GM23338 (cell line): ENCODE data around the gene SLC10A2. TPM values are rescaled to one million over a fixed set of nuclear protein-coding genes. Genes with fewer than 3 reads are reported as not detected.

ENCODE experiments used
- ATAC-seq: fragments of 200-7000 bp; cut with Tn5 transposase; 3 replicates; pipeline ENCODE4 v1.9.1; 2020
- DNase-seq: peaks from one replicate; pipeline ENCODE4 v3.0.0-alpha.2; 2015; ENCODE audit warnings: low spot score
- H2AFZ ChIP-seq: fragments of 200-600 bp; sonication (generic); 2 replicates; pipeline ENCODE4 v1.8.0; 2016; ENCODE audit warnings: antibody characterized with exemption, mild to moderate bottlenecking, moderate library complexity
- H3F3A ChIP-seq: fragments of 200-600 bp; sonication (generic); replicated peaks from 2 replicates; pipeline ENCODE4 v1.8.0; 2017; ENCODE audit warnings: antibody characterized with exemption, mixed run types, low read depth
- H3K27ac ChIP-seq: fragments of 200-600 bp; sonication (generic); 2 replicates; pipeline ENCODE4 v1.6.1; 2016; ENCODE audit warnings: low read depth
- H3K27me3 ChIP-seq: fragments of 200-600 bp; sonication (generic); 2 replicates; pipeline ENCODE4 v1.8.0; 2016; ENCODE audit warnings: mild to moderate bottlenecking, mixed run types, moderate library complexity; ENCODE audit not compliant: insufficient read depth
- H3K36me3 ChIP-seq: fragments of 200-600 bp; sonication (generic); 2 replicates; pipeline ENCODE4 v1.8.0; 2016; ENCODE audit warnings: mild to moderate bottlenecking; ENCODE audit not compliant: insufficient read depth
- H3K4me1 ChIP-seq: fragments of 200-600 bp; sonication (generic); 2 replicates; pipeline ENCODE4 v1.8.0; 2016; ENCODE audit warnings: mild to moderate bottlenecking, moderate library complexity; ENCODE audit not compliant: insufficient read depth
- H3K4me2 ChIP-seq: fragments of 200-600 bp; sonication (generic); 2 replicates; pipeline ENCODE4 v1.7.1; 2017; ENCODE audit warnings: mixed run types
- H3K4me3 ChIP-seq: fragments of 200-600 bp; sonication (generic); 2 replicates; pipeline ENCODE4 v1.6.1; 2016; ENCODE audit warnings: mixed run types
- H3K79me2 ChIP-seq: fragments of 200-600 bp; sonication (generic); replicated peaks from 2 replicates; pipeline ENCODE4 v1.8.0; 2017; ENCODE audit warnings: mild to moderate bottlenecking; ENCODE audit not compliant: insufficient read depth
- H3K9me2 ChIP-seq: fragments of 200-600 bp; sonication (generic); 2 replicates; pipeline ENCODE4 v1.8.0; 2017; ENCODE audit not compliant: insufficient read depth
- H4K20me1 ChIP-seq: fragments of 200-600 bp; sonication (generic); replicated peaks from 2 replicates; pipeline ENCODE4 v1.8.0; 2017; ENCODE audit warnings: mild to moderate bottlenecking; ENCODE audit not compliant: insufficient read depth
- H3K27ac Mint-ChIP-seq: 2 replicates; pipeline ENCODE4 v1.8.0; 2020; ENCODE audit warnings: inconsistent platforms, mild to moderate bottlenecking, moderate library complexity, mixed read lengths
- H3K27me3 Mint-ChIP-seq: 3 replicates; pipeline ENCODE4 v1.8.0; 2022; ENCODE audit warnings: low read depth, mild to moderate bottlenecking, moderate library complexity, mixed read lengths, inconsistent platforms; ENCODE audit not compliant: insufficient read depth, poor library complexity
- H3K36me3 Mint-ChIP-seq: 3 replicates; pipeline ENCODE4 v1.8.0; 2021; ENCODE audit warnings: low read depth, mild to moderate bottlenecking, inconsistent platforms, moderate library complexity, mixed read lengths
- H3K4me1 Mint-ChIP-seq: 3 replicates; pipeline ENCODE4 v1.8.0; 2020; ENCODE audit warnings: mild to moderate bottlenecking, inconsistent platforms, mixed read lengths
- H3K4me3 Mint-ChIP-seq: 3 replicates; pipeline ENCODE4 v1.8.0; 2021; ENCODE audit warnings: moderate library complexity, mild to moderate bottlenecking, inconsistent platforms, mixed read lengths
- H3K9me3 Mint-ChIP-seq: 3 replicates; pipeline ENCODE4 v1.8.0; 2020; ENCODE audit warnings: moderate library complexity, mild to moderate bottlenecking, inconsistent platforms, mixed read lengths
- CREB1 ChIP-seq: fragments of 250-450 bp; sonication (Bioruptor Pico); IDR thresholded peaks from 2 replicates; pipeline ENCODE4 v1.5.0; 2020; ENCODE audit warnings: low read depth, mild to moderate bottlenecking, moderate library complexity
- EZH2phosphoT487 ChIP-seq: fragments of 200-600 bp; sonication (generic); IDR thresholded peaks from one replicate; pipeline ENCODE4 v1.8.1; 2018; ENCODE audit warnings: antibody characterized with exemption; ENCODE audit not compliant: unreplicated experiment
- JUNB ChIP-seq: IDR thresholded peaks from one replicate; pipeline ENCODE4 v1.6.1; 2016; ENCODE audit warnings: antibody characterized with exemption; ENCODE audit not compliant: unreplicated experiment
- NANOG ChIP-seq: IDR thresholded peaks from 2 replicates; pipeline ENCODE4 v1.6.1; 2016; ENCODE audit warnings: antibody characterized with exemption, borderline replicate concordance
- POLR2AphosphoS5 ChIP-seq: IDR thresholded peaks from 2 replicates; pipeline ENCODE4 v1.6.1; 2016; ENCODE audit warnings: antibody characterized with exemption, low read depth
- STAT1 ChIP-seq: IDR thresholded peaks from one replicate; pipeline ENCODE4 v1.6.1; 2016; ENCODE audit warnings: antibody characterized with exemption; ENCODE audit not compliant: unreplicated experiment
- ZNF114 ChIP-seq: fragments of 250-450 bp; sonication (Bioruptor Pico); IDR thresholded peaks from 2 replicates; pipeline ENCODE4 v1.5.0; 2020; ENCODE audit warnings: mild to moderate bottlenecking, moderate library complexity
- ZNF331 ChIP-seq: fragments of 250-450 bp; sonication (Bioruptor Pico); IDR thresholded peaks from 2 replicates; pipeline ENCODE4 v1.5.0; 2020; ENCODE audit warnings: low read depth, mild to moderate bottlenecking, moderate library complexity
- ZNF462 ChIP-seq: fragments of 250-450 bp; sonication (Bioruptor Pico); IDR thresholded peaks from 2 replicates; pipeline ENCODE4 v1.5.0; 2020; ENCODE audit warnings: mild to moderate bottlenecking, moderate library complexity
- polyA plus RNA-seq: library from polyadenylated mRNA; unstranded; fragments of >200 nt; fragmentation: Nextera tagmentation; extraction: Ambion mirVana; gene quantifications from 2 replicates; pipeline ENCODE4 v1.2.1, GENCODE V29; 2016
- total RNA-seq: library from RNA; depleted of rRNA; stranded (reverse); fragments of >200 nt; shearing (Covaris generic); gene quantifications from 2 replicates; pipeline ENCODE4 v1.2.3, GENCODE V29; 2014
- TF ChIP-seq, protein P1 (sequence below): IDR thresholded peaks from 2 replicates; pipeline ENCODE4 v1.6.1; 2016; ENCODE audit warnings: antibody characterized with exemption
- TF ChIP-seq, protein P2 (sequence below), 2 experiments: fragments of 200-600 bp in 1 of 2; sonication (generic) in 1 of 2; conservative IDR thresholded peaks; 2 replicates each; pipeline versions ENCODE4 v1.5.1 to v1.6.1; 2016 to 2017; ENCODE audit warnings: antibody characterized with exemption in 2 of 2, low read depth in 2 of 2, mild to moderate bottlenecking in 2 of 2, moderate library complexity in 1 of 2

The SLC10A2 gene
- total and polyA plus RNA-seq, 2 experiments from 2014 or later = not detected

DNA sequence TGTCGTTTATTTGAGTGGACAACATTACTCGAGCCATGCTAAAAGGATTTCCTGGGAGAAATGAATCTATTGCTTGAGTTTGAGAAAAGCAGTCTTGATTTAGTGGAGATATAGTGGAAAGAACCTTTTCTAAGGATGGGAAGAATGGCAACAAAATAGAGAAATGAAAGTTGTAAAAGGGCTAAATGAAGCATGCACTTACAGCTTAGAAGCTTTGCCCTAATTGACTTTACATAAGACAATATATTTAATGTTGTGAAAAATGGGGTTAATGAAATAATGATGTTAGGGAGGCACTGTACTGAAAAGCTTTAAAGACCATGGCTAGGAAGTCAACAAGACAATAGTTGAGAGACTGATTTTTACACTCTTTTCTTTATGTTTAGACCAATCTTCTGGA lies 35.4 kb downstream of the SLC10A2 start:
- H3K27me3 ChIP-seq = no peaks in the 10 kb centered on the region
- no peak overlapping the region for H2AFZ ChIP-seq
- no peaks in the 10 kb centered on the region for H3K4me1 ChIP-seq
- no peak overlapping the region for H3K4me2 ChIP-seq
- H3K9me2 ChIP-seq = no peaks in the 10 kb centered on the region; the same call in 1 of the 2 replicates
- TF ChIP-seq CREB1 = no peak
- no peak for TF ChIP-seq ZNF114 (CRISPR knock-in tag)
- no peak for TF ChIP-seq POLR2AphosphoS5
- TF ChIP-seq, protein P1, sequence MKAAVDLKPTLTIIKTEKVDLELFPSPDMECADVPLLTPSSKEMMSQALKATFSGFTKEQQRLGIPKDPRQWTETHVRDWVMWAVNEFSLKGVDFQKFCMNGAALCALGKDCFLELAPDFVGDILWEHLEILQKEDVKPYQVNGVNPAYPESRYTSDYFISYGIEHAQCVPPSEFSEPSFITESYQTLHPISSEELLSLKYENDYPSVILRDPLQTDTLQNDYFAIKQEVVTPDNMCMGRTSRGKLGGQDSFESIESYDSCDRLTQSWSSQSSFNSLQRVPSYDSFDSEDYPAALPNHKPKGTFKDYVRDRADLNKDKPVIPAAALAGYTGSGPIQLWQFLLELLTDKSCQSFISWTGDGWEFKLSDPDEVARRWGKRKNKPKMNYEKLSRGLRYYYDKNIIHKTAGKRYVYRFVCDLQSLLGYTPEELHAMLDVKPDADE = no peak
- TF ChIP-seq ZNF331 (CRISPR knock-in tag) = no peak
- TF ChIP-seq ZNF462 = no peak
- no peak for TF ChIP-seq EZH2phosphoT487
- no peak for TF ChIP-seq JUNB
- TF ChIP-seq STAT1 = no peak
- no peak for TF ChIP-seq NANOG
- TF ChIP-seq, protein P2, sequence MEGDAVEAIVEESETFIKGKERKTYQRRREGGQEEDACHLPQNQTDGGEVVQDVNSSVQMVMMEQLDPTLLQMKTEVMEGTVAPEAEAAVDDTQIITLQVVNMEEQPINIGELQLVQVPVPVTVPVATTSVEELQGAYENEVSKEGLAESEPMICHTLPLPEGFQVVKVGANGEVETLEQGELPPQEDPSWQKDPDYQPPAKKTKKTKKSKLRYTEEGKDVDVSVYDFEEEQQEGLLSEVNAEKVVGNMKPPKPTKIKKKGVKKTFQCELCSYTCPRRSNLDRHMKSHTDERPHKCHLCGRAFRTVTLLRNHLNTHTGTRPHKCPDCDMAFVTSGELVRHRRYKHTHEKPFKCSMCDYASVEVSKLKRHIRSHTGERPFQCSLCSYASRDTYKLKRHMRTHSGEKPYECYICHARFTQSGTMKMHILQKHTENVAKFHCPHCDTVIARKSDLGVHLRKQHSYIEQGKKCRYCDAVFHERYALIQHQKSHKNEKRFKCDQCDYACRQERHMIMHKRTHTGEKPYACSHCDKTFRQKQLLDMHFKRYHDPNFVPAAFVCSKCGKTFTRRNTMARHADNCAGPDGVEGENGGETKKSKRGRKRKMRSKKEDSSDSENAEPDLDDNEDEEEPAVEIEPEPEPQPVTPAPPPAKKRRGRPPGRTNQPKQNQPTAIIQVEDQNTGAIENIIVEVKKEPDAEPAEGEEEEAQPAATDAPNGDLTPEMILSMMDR (conservative IDR thresholded peaks at IDR 0.05; ENCODE audit: low read depth in 2 of 2) = no peak
- H3K27me3 Mint-ChIP-seq = no peaks in the 10 kb centered on the region
- H3K79me2 ChIP-seq = no peaks in the 10 kb centered on the region
- no peaks in the 10 kb centered on the region for H4K20me1 ChIP-seq
- no peak overlapping the region for H3K4me3 ChIP-seq
- no peaks in the 10 kb centered on the region; the same call in 2 of the 3 replicates for H3K36me3 Mint-ChIP-seq
- H3K4me3 Mint-ChIP-seq = no peak overlapping the region
- peaks cover 8% of the 10 kb centered on the region; the same call in 2 of the 3 replicates for H3K9me3 Mint-ChIP-seq
- no peaks in the 10 kb centered on the region for H3K4me1 Mint-ChIP-seq
- no peak for ATAC-seq
- DNase-seq = no peak
- H3K27ac ChIP-seq = no peak overlapping the region
- H3K27ac Mint-ChIP-seq = no peak overlapping the region
- H3K36me3 ChIP-seq = no peaks in the 10 kb centered on the region
- H3F3A ChIP-seq = no peaks in the 10 kb centered on the region
